Measurements from ENCODE around the gene TUBGCP4. TPM values are rescaled to one million over a fixed set of nuclear protein-coding genes. Genes with fewer than 3 reads are reported as not detected.

TUBGCP4 gene
- total and polyA plus RNA-seq, 9 of the 15 experiments (the other 6 are each of a cell fraction or from before 2014, with no cell fraction given), result 10.7 to 50.2 (median 29.6) TPM

- no peaks in the 10 kb centered on the region for H4K20me1 ChIP-seq (replicated peaks; ENCODE audit: control insufficient read depth, insufficient read depth, low read length)
- H3K4me3 ChIP-seq, result no peak overlapping the region
- no peaks in the 10 kb centered on the region for H3K9me3 ChIP-seq (replicated peaks; ENCODE audit: control insufficient read depth, insufficient read depth, low read depth, low read length)
- POLR2A ChIA-PET, result interaction anchor here (0.7 kb wide), 1 partner anchor 11 kb away, joined by 3 read pairs; no protein-coding TSS in a partner anchor
- in situ Hi-C loops (cut with MboI), result no loop called here
- H3K4me1 ChIP-seq (replicated peaks in 1 of 2; ENCODE audit: control insufficient read depth in 2 of 2, insufficient read depth in 2 of 2, low read length in 2 of 2), result no peaks in the 10 kb centered on the region
- no peak overlapping the region for H3K9ac ChIP-seq (ENCODE audit: insufficient read depth in 1 of 2, low read depth in 2 of 2, low read length in 2 of 2)
- no peak overlapping the region for H3K27ac ChIP-seq (ENCODE audit: extremely low read depth, low read depth, low read length)
- BruUV-seq (replicated peaks), result no TSS peak
- peaks cover 86% of the 10 kb centered on the region for H3K36me3 ChIP-seq (ENCODE audit: control insufficient read depth, insufficient read depth, low read length)
- ATAC-seq, result no peak
- intact Hi-C loops (cut with micrococcal nuclease), result no loop called here
- CTCF ChIA-PET (ENCODE audit: low intra/inter-chr PET ratio), result no interaction called here
- H3K9me1 ChIP-seq (ENCODE audit: control insufficient read depth, insufficient read depth, low read length), result no peaks in the 10 kb centered on the region
- no peak for FAIRE-seq
- H3K27me3 ChIP-seq (ENCODE audit: control insufficient read depth in 2 of 2, insufficient read depth in 2 of 2, low read length in 2 of 2), result no peaks in the 10 kb centered on the region
- DNase-seq (ENCODE audit: extremely low read depth in 1 of 4, low spot score in 3 of 4), result no peak
- H3K79me2 ChIP-seq (ENCODE audit: control insufficient read depth, insufficient read depth, low read length), result peaks cover 31% of the 10 kb centered on the region
- no peak overlapping the region for H3K4me2 ChIP-seq (ENCODE audit: insufficient read depth, low read length)
- H2AFZ ChIP-seq (ENCODE audit: low read depth, low read length), result no peak overlapping the region
- TF ChIP-seq ZNF609 (CRISPR knock-in tag; IDR thresholded peaks at IDR 0.05; ENCODE audit: borderline replicate concordance) (no peak), RFX1 (IDR thresholded peaks at IDR 0.05) (no peak), ZBED1 (IDR thresholded peaks at IDR 0.05) (no peak), MTA2 (IDR thresholded peaks at IDR 0.05; ENCODE audit: low read depth) (no peak), CCNT2 (IDR thresholded peaks at IDR 0.05; ENCODE audit: borderline replicate concordance, extremely low read depth, insufficient read length, low read depth, low read length) (no peak), VEZF1 (CRISPR knock-in tag; IDR thresholded peaks at IDR 0.05) (no peak), RAD51 (IDR thresholded peaks at IDR 0.05; ENCODE audit: borderline replicate concordance, low read depth) (no peak), ZNF586 (CRISPR knock-in tag; conservative IDR thresholded peaks at IDR 0.05) (no peak), ZNF407 (IDR thresholded peaks at IDR 0.05; ENCODE audit: low read depth) (no peak)
Observed at GRCh38 chr15:43378601-43379000, 7.7 kb downstream of the TUBGCP4 start.

Data from K562 (cell line).